NCI-H2227 (cell line): Measurements from ENCODE around the gene SLC2A2.

ENCODE experiments used
- DNase-seq: peaks from one replicate; lab custom pipeline; 2025; ENCODE audit not compliant: unreplicated experiment; lab: John Stamatoyannopoulos, UW

SLC2A2 gene

GRCh38 chr3:171038342-171038741 is 11.8 kb upstream of the SLC2A2 start:
- no peak for DNase-seq

GRCh38 chr3:171028779-171029232 is 2.3 kb upstream of the SLC2A2 start:
- no peak for DNase-seq

- DNase-seq = peak; percentile 57
Observed at GRCh38 chr3:171028025-171028778, 1.7 kb upstream of the SLC2A2 start.

- no peak for DNase-seq
Observed at GRCh38 chr3:171023566-171023965, 3.0 kb downstream of the SLC2A2 start.

GRCh38 chr3:171021377-171021776 is 5.1 kb downstream of the SLC2A2 start:
- DNase-seq = no peak

- no peak for DNase-seq
Observed at GRCh38 chr3:171018156-171018935, 8.2 kb downstream of the SLC2A2 start.

GRCh38 chr3:171013822-171014748 is 12.4 kb downstream of the SLC2A2 start:
- no peak for DNase-seq

- DNase-seq = no peak
Observed at GRCh38 chr3:171011873-171012336, 14.6 kb downstream of the SLC2A2 start.

- no peak for DNase-seq
Observed at GRCh38 chr3:171011109-171011872, 15.2 kb downstream of the SLC2A2 start.

- no peak for DNase-seq
Observed at GRCh38 chr3:171007316-171007715, 19.2 kb downstream of the SLC2A2 start.

GRCh38 chr3:171005648-171006047 is 20.9 kb downstream of the SLC2A2 start:
- no peak for DNase-seq

GRCh38 chr3:171001957-171002694 is 24.4 kb downstream of the SLC2A2 start:
- no peak for DNase-seq

- DNase-seq = no peak
Observed at GRCh38 chr3:171001250-171001893, 25.1 kb downstream of the SLC2A2 start.

GRCh38 chr3:171000281-171000680 is 26.2 kb downstream of the SLC2A2 start:
- DNase-seq = no peak

GRCh38 chr3:170999737-171000242 is 26.7 kb downstream of the SLC2A2 start:
- no peak for DNase-seq

GRCh38 chr3:170997961-170998913 is 28.3 kb downstream of the SLC2A2 start:
- DNase-seq = no peak

GRCh38 chr3:170992854-170993253 is 33.7 kb downstream of the SLC2A2 start:
- no peak for DNase-seq

GRCh38 chr3:170991664-170992063 is 34.9 kb downstream of the SLC2A2 start:
- no peak for DNase-seq
